GM21381 (cell line): Measurements from ENCODE around the gene YDJC.
"Not testable (repeated sequence)": the region's sequence is repeated elsewhere in the genome, so short reads cannot be mapped to it uniquely, and the experiment has no call there.

Experiments
- ATAC-seq: cut with Tn5 transposase; IDR thresholded peaks from one replicate; pipeline ENCODE4 v1.9.1; 2021; ENCODE audit warnings: mild to moderate bottlenecking, moderate library complexity; ENCODE audit not compliant: unreplicated experiment

YDJC gene, protein sequence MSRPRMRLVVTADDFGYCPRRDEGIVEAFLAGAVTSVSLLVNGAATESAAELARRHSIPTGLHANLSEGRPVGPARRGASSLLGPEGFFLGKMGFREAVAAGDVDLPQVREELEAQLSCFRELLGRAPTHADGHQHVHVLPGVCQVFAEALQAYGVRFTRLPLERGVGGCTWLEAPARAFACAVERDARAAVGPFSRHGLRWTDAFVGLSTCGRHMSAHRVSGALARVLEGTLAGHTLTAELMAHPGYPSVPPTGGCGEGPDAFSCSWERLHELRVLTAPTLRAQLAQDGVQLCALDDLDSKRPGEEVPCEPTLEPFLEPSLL

DNA sequence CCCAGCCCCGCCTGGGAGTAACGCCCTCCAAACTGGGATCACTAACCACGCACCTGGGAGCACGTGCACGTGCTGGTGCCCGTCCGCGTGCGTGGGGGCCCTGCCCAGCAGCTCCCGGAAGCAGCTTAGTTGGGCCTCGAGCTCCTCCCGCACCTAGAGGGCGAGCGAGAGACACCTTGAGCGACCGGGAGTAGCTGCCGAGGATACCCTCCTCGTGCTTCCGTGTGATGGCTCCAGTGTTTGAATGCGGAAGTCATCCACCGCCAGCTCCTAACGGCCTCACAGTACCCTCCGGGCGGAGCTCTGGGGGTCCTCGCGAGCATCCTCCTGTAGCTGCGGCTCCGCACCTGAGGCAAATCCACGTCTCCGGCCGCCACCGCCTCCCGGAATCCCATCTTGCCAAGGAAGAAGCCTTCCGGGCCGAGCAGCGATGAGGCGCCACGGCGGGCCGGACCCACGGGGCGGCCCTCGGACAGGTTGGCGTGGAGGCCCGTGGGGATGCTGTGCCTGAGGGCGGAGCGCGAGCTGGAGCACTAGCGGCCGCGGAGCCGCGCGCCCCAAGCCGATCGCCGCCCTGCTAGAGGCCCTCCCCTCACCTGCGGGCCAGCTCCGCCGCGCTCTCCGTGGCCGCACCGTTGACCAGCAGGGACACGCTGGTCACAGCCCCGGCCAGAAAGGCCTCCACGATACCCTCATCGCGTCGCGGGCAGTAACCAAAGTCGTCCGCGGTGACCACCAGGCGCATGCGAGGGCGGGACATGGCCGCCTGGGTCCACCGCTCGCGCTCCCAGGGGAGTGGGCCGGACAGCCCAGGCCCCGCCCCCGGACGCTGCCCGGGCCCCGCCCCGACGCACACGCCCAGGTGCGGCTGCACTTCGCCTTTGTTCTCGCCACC is at the start of gene YDJC:
Gene YDJC (minus strand): TSS at position 768 of the 895 bp plus-strand sequence. CDS start 8 bp downstream, at position 760.
- ATAC-seq: peak; percentile 78

DNA sequence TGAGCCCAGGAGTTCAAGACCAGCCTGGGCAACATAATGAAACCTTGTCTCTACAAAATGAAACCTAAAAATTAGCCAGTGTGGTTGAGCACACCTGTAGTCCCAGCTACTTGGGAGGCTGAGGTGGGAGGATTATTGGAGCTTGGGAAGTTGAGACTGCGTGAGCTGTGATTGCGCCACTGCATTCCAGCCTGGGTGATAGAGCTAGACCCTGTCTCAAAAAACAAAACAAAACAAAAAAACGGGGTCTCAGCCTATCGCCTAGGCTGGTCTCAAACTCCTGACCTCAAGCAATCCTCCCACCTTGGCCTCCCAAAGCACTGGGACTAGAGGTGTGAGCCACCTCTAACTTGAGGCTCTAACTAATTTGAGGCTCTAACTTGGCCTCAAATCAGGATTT is 49.6 kb upstream of the YDJC start:
- ATAC-seq: no peak

DNA sequence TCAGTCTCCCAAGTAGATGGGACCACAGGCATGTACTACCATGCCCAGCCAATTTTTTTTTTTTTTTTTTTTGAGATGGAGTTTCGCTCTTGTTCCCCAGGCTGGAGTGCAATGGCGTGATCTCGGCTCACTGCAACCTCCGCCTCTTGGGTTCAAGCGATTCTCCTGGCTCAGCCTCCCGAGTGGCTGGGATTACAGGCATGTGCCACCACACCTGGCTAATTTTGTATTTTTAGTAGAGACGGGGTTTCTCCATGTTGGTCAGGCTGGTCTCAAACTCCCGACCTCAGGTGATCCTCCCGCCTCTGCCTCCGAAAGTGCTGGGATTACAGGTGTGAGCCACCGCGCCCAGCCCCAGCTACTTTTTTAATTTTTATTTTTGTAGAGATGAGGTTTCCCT is 49.0 kb upstream of the YDJC start:
- ATAC-seq: not testable (repeated sequence)

DNA sequence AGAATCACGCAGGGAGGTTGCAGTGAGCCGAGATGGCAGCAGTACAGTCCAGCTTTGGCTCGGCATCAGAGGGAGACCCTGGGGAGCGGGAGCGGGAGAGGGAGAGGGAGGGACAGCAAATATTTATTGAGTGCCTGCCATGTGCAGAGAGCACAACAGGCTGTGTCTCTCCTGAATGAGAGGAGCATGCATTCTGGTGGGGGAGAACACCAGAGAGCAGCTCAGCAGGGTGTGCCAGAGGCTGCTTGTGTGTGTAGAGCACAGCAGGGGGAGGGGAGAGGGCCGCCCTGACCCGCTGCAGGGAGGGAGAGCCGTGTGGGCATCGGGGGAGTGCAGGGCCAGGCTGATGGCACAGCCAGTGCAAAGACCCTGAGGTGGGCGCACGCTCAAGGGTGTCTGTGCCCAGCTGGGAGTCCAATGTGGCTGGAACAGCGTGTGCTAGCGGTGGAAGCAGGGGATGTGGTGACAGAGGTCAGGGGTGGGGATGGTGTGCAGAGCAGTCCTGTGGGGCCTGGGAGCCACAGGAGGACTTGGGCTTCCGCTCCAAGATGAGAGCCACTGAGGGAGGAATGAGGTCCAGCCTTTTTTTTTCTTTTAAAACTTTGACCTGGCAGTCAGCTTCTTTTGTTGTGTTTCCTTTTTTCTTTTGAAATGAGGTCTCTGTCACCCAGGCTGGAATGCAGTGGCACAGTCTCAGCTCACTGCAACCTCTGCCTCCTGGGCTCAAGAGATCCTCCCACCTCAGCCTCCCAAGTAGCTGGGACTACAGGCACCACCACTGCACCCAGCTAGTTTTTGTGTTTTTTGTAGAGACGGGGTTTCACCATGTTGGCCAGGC is 48.0 kb upstream of the YDJC start:
- ATAC-seq: no peak

DNA sequence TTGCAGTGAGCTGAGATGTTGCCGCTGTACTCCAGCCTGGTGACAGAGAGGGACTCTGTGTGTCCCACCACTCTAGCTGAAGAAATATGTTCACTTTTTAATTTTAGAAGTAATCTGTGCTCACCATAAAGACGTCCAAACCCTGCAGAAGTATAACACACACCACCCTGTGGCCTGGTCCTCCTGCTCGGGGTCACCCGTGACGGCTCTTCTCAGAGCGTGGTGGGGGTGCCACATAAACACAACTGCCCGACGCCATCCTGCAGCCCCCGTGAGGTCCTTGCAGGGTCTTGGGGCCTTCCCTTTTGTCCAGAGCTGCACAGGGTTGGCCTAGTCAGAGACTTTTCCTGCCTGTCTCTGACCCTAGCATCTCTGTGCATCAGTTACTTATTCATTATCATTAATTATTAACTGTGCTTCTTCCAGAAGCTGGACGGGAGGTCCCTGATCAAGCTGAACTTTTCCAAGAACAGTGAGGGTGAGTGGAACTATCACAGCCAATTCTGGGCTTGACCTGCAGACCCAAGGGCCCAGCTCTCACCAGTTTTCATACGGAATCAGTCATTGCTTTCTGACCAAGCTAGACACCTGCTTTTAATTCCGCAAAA is 44.9 kb upstream of the YDJC start:
- no peak for ATAC-seq

DNA sequence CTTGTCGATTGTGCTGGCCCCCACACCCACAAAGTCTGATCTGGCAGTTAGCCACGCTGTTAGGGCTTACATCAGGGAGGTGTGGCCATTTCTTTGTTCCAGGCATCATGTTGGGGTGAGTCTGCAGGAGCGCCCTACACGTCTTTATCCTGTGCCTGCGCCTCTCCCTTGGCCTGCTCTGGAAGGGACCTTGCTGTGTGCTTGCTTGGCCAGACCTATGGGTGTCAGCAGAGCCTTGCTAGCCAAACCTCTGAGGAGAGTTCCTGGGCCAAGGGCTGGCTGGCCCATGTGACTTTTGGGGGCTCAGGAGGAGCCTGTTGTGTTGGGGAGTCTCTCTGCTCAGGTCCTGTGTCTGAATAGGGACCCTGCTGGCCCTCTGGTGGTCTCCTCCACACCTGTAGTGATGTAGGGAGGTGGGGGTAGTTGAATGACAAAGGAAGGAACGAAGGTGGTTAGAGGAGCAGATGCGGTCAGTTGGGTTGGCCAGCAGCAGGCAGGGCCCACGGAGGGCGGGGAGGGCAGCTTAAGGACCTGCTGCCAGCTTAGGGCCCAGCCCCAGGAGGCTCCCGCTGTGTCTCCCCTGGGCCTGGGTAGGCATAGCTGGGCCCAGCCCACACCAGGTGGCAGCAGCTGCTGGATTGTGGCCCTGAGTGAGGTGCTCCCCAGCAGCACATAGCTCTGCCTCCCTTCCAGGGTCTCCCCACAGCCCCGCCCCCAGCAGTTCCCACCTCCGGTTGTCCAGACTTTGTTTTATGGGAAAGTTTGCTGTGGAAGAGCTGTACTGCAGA is 43.9 kb upstream of the YDJC start:
- no peak for ATAC-seq

DNA sequence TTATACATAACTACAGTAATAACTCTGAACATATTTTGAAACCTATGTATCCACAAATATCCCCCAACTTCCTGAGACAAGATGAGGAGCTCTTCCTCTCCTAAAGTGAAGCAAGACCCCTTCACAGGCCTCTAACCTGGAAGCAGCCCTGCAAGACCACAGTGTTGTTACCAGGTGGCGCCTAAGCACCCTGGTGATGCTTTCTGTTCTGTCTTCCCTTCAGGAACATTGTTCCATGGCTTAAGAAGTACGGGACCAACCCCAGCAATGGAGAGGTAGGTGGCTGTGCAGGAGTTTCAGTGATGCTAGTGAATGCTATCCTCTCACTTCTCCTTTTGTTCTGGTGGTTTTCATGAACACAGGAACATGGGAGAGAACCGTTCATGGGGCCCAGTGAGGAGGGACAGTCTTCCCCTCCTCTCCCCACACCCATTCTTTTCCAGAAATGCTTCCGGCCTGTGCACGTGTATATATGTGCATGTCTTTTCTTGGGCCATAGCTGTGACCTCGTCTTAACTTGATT is 42.3 kb upstream of the YDJC start:
- no peak for ATAC-seq

DNA sequence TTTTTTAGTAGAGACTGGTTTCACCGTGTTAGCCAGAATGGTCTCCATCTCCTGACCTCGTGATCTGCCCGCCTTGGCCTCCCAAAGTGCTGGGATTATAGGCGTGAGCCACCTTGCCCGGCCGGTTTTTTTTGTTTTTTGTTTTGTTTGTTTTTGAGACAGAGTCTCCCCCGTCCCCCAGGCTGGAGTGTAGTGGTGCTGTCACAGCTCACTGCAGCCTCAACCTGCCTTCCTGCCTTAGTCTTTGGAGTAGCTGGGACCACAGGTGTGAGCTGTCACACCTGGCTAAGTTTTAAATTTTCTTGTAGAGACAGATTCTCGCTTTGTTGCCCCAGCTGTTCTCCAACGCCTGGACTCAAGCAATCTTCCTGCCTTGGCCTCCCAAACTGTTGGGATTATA is 39.2 kb upstream of the YDJC start:
- no peak for ATAC-seq

DNA sequence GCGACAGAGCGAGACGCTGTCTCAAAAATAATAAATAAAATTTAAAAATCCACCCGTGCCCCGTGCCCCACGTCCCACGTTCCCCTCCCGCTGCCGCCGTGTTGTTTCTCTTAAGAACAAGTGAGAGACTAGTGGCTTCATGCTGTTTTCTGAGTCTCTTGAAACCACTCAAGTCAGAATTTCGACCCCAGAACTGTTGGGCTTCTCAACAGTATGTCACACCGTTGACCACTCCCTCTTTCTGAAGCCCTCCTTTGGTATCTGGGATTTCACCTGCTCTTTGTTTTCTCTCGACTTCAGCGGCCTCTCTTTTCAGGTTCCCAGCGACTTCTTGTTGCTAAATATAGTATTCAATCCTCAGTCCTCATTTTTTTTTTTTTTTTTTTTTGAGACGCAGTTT is 37.0 kb upstream of the YDJC start:
- ATAC-seq: no peak

DNA sequence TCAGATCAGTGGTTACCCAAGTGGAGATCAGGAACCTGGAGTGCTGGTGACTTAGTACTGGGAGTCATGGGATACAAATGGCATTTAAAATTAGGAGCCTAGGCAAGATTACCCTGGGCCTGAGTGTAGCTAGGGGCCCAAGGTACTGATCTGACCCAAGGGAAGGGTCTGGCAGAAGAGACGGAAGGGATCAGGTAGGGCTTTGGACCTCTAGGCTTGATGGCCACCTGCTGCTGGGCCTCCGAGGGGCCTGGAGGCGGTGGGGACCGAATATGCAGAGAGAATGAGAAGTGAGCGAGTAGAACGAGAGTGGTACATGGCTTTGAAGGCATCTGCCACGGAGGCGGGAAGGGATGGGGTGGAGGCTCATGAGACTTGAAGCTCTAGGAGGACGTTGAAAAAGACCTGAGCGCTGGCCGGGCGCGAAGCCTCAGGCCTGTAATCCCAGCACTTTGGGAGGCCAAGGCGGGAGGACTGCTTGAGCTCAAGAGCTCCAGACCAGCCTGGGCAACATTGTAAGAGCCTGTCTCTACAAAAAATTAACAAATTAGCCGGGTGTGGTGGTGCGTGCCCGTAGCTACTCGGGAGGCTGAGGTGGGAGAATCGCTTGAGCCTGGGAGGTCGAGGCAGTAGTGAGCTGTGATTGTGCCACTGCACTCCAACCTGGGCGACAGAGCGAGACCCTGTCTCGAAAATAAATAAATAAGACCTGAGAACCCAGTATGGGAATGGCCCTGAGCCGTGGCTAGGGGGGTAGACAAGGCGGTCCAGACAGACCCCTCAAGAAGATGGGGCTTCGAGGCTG is 35.4 kb upstream of the YDJC start:
- ATAC-seq: no peak

DNA sequence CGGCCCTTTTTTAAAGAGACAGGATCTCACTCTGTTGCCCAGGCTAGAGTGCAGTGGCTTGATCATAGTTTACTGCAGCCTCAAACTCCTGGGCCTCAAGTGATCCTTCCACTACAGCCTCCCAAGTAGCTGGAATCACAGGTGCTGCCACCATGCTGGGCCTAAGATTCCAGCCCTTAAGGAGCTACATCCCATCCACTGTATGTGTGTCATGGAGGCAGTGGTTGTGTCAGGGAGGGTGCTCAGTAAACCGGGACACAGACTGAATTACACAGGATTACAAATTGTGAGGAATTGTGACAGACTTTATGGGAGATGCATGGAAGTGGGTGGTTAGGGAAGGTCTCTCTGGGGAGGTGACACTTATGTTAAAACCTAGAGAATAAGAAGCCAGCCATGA is 33.9 kb upstream of the YDJC start:
- no peak for ATAC-seq

DNA sequence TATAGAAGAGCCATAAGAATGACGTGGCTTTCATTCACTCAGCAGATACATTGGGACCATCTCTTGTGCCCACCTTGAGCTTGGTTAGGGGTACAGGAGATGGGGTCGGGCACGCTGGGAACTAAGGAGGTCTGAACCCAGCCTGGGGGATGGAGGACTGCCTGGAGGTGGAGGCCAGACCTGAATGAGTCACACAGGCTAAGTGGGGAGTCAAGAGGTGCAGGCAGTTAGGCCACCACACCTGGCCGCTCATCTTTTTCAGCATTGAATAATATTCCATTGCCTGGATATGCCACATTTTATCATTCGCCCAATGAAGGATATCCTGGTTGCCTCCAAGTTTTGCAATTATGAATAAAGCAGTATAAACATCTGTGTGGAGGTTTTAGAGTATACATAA is 32.2 kb upstream of the YDJC start:
- no peak for ATAC-seq

DNA sequence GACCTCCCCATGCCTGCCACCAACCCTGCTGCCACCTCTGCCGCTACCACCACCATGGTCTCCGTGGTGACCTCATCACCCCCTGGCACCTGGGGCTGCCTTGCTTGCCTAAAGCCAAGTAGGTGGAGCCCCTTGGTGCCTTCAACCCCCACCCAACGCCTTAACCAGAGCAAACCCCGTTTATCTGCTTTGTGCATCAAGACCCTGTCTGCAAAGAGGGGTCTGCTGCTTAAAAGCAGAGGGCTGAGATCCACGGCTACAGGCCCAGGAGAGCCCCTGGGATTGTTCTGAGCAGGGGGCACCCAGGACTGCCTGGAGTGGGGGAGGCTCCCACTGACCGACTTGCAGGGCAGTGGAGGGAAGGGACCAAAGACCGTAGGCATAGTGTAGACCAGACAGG is 31.1 kb upstream of the YDJC start:
- no peak for ATAC-seq

DNA sequence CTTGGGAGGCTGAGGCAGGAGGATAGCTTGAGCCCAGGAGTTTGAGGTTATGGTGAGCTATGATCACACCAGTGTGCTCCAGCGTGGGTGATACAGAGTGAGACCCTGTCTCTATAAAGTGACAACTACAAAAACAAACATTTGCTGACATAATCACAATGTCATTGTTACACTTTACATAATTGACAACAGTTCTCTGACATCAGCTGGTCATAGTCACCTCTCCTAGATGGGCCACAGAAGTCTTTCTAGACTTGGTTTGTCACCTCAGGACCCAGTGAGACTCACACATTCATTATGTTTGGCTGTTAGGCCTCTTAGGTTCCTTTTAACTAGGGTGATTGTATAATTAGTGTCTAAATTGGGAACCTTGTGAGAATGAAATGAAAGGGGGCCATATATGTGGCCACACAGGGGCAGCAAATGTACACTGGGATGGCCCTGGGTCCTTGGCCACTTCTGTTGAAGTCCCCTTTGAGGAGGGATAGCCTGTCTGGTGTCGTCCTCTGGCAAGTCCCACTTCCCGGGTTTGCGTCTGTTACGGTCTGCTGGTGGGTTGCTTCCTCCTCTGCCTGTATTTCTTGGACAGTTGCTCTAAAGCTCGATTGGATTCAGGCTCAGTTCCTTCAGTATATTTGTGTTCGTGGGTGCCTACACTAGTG is 30.2 kb upstream of the YDJC start:
- ATAC-seq: no peak

DNA sequence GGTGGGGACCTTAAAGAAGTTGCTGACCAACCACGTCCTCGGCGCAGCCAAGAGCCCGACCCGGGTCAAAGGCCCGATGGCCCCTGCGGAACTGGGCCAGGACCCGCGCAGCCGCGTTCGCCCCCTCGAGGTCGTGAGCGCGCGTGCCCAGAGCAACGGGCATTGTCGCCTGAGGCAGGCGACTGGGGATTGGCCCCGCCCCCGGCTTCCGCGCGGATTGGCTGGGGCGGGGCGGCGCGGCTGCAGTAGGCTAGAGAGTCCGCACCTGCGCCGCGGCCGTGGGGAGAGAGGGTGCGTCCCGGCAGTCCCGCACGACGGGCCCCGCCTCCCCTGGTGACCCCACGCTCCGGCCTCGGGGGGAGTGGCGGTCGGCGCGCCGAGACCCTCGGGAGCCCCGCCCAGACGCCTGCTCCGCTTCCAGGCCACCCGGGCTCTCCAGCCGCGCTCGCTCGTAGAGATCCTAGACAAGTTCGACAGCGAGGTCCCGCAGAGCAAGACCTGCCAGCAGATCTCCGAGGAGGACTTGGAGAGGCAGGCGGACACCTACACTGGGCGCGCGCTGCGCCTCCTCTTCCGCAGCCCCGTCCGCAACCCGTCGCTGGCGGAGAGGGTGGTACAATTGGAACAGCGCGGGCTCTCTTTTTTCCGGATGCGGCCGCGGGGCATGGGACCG is 27.7 kb upstream of the YDJC start:
- peak; percentile 71 for ATAC-seq

DNA sequence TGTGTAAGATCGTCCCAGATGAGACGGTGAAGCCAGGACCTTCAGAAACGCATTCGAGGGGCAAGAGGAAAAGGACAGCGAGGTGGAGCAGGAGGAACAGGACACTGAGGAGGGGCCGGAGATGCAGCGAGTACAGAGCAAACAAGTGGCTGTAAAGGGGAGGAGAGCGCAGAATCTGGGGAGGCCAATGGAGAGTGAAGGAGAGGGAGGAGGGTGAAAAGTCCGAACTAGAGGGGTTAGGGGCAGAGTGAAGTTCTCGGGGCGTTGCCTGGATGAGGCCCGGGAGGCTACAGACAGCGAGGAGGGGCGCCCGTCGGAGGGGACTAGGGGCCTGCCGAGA is 27.2 kb upstream of the YDJC start:
- ATAC-seq: no peak

DNA sequence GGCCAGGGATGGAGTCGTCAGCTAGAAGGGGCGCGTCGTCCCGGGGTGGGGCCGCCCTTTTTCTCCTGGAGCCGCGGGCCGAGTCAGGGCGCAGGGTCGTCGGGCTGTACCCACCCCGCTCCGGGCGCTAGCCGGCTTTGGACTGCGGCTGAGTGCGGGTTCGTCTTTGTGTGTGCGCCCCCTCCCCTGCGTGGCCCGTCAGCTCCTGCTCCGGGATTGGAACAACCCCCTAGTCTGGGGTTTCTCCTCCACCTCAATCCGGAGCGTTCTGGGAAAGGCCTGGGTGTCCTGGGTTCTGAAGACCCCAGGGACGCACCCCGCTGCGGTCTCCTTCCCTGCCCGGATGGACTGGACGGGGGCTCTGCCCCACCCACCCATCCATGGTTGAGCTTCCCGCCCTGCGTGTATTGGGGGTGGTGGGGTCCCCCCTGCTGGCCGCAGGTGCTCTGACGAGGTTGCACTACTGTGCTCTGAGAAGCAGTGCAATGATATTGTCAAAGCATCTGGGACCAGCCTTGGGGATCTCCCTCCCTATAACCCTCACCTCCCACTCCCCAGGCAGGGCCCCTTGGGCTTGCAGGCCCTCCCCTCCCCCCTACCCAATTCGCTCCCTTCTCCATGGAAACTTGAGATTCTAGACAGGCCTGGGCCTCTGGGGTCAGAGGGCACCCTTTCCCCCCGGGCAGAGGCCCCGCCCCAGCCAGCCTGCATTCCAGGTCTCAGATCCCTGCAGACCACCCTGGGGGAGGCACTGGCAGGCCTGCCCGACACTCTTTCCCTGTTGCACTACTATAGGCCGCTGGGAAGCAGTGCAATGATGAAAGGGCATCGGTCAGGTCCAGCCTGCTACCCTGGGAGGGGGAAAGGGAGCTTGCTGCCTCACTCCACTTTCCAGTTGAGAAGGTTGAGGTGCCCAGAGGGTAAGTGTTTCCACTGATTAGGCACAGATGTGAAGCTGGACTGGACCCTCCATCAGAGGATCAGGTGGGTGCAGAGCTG is 23.0 kb upstream of the YDJC start:
- ATAC-seq: no peak
